Activated naive CD4-positive, alpha-beta T cell treated with anti-CD3 and anti-CD28 coated beads, Interleukin-2, amount 50 U/mL, for 16 hours (primary cell): ENCODE results near the gene KCNQ2.

Experiments used
- DNase-seq: peaks from one replicate; pipeline ENCODE4 v3.0.0-alpha.2; 2020

Gene KCNQ2

GRCh38 chr20:63365601-63366389 is 106.7 kb downstream of the KCNQ2 start:
- no peak for DNase-seq

- no peak for DNase-seq
Measured at GRCh38 chr20:63364801-63365585, 107.5 kb downstream of the KCNQ2 start.

- no peak for DNase-seq
Measured at GRCh38 chr20:63363981-63364561, 108.4 kb downstream of the KCNQ2 start.

- DNase-seq = no peak
Measured at GRCh38 chr20:63363013-63363957, 109.2 kb downstream of the KCNQ2 start.

GRCh38 chr20:63362436-63363009 is 109.9 kb downstream of the KCNQ2 start:
- DNase-seq = no peak

- no peak for DNase-seq
Measured at GRCh38 chr20:63361519-63362435, 110.7 kb downstream of the KCNQ2 start.

- no peak for DNase-seq
Measured at GRCh38 chr20:63360850-63361518, 111.5 kb downstream of the KCNQ2 start, which contains the start of gene CHRNA4. CHRNA4 (minus strand) TSS chr20:63361349; CDS start chr20:63361165, 184 bp downstream.

- DNase-seq = no peak
Measured at GRCh38 chr20:63359937-63360849, 112.3 kb downstream of the KCNQ2 start.

- no peak for DNase-seq
Measured at GRCh38 chr20:63359164-63359934, 113.1 kb downstream of the KCNQ2 start.

GRCh38 chr20:63357921-63358905 is 114.2 kb downstream of the KCNQ2 start:
- DNase-seq = no peak

GRCh38 chr20:63356931-63357879 is 115.2 kb downstream of the KCNQ2 start:
- DNase-seq = no peak

- DNase-seq = no peak
Measured at GRCh38 chr20:63356511-63356910, 115.9 kb downstream of the KCNQ2 start.

- DNase-seq = no peak
Measured at GRCh38 chr20:63355781-63356295, 116.6 kb downstream of the KCNQ2 start.

GRCh38 chr20:63354636-63355350 is 117.7 kb downstream of the KCNQ2 start:
- DNase-seq = no peak

GRCh38 chr20:63352811-63353221 is 119.6 kb downstream of the KCNQ2 start:
- no peak for DNase-seq
